Activated T-cell treated with anti-CD3 and anti-CD28 coated beads, Interleukin-2, amount 50 U/mL, for 4 hours (primary cell): ENCODE data around the gene ARFGAP2. TPM values are rescaled to one million over a fixed set of nuclear protein-coding genes. Genes with fewer than 3 reads are reported as not detected.
A peak's percentile ranks its signal among the peaks of the same experiment; 100 is the strongest.

Experiments used
- ATAC-seq, 2 donors: fragments of 200-7000 bp; cut with Tn5 transposase; one replicate each; pipeline ENCODE4 v1.10.0; 2021
- DNase-seq: peaks from one replicate; pipeline ENCODE4 v3.0.0-alpha.2; 2020
- H3K27me3 Mint-ChIP-seq: one replicate; pipeline ENCODE4 v1.8.0; 2021; ENCODE audit warnings: low read depth, mixed read lengths
- H3K36me3 Mint-ChIP-seq: one replicate; pipeline ENCODE4 v1.8.0; 2022; ENCODE audit warnings: mixed read lengths; ENCODE audit not compliant: insufficient read depth
- H3K4me1 Mint-ChIP-seq: one replicate; pipeline ENCODE4 v1.8.0; 2021; ENCODE audit warnings: low read depth, mixed read lengths
- H3K4me3 Mint-ChIP-seq: one replicate; pipeline ENCODE4 v1.8.0; 2021; ENCODE audit warnings: mild to moderate bottlenecking, moderate library complexity, mixed read lengths
- H3K9me3 Mint-ChIP-seq: one replicate; pipeline ENCODE4 v1.8.0; 2021; ENCODE audit warnings: mixed read lengths
- total RNA-seq, 3 donors: library from RNA; stranded (reverse); gene quantifications; one replicate each; pipeline ENCODE4 v1.2.1, GENCODE V29; 2021

Gene ARFGAP2
- total RNA-seq, 3 donors from 2014 or later = 98.5 to 110 (median 104) TPM

GRCh38 chr11:47183031-47183856 is 6.6 kb upstream of the ARFGAP2 start:
- H3K27me3 Mint-ChIP-seq = peaks cover 30% of the 10 kb centered on the region
- no peak for ATAC-seq
- no peak overlapping the region for H3K4me3 Mint-ChIP-seq
- no peaks in the 10 kb centered on the region for H3K36me3 Mint-ChIP-seq
- DNase-seq = no peak
- no peaks in the 10 kb centered on the region for H3K9me3 Mint-ChIP-seq
- peaks cover 8% of the 10 kb centered on the region for H3K4me1 Mint-ChIP-seq

- H3K4me1 Mint-ChIP-seq = peaks cover 15% of the 10 kb centered on the region
- no peak overlapping the region for H3K4me3 Mint-ChIP-seq
- ATAC-seq (no peak), DNase-seq (no peak)
- no peaks in the 10 kb centered on the region for H3K9me3 Mint-ChIP-seq
- H3K36me3 Mint-ChIP-seq = no peaks in the 10 kb centered on the region
- H3K27me3 Mint-ChIP-seq = peaks cover 22% of the 10 kb centered on the region
Measured at GRCh38 chr11:47182380-47182779, 5.7 kb upstream of the ARFGAP2 start.

- DNase-seq = no peak
- Mint-ChIP-seq H3K27me3 (peaks cover 17% of the 10 kb centered on the region), H3K36me3 (no peaks in the 10 kb centered on the region), H3K9me3 (no peaks in the 10 kb centered on the region), H3K4me1 (peaks cover 11% of the 10 kb centered on the region), H3K4me3 (no peak overlapping the region)
- no peak for ATAC-seq
Measured at GRCh38 chr11:47181271-47181670, 4.6 kb upstream of the ARFGAP2 start.

GRCh38 chr11:47180006-47180787 is 3.5 kb upstream of the ARFGAP2 start:
- Mint-ChIP-seq H3K4me1 (peaks cover 20% of the 10 kb centered on the region), H3K27me3 (peaks cover 17% of the 10 kb centered on the region), H3K36me3 (no peaks in the 10 kb centered on the region), H3K4me3 (no peak overlapping the region), H3K9me3 (no peaks in the 10 kb centered on the region)
- ATAC-seq (no peak), DNase-seq (no peak)

- Mint-ChIP-seq H3K36me3 (no peaks in the 10 kb centered on the region), H3K27me3 (peaks cover 13% of the 10 kb centered on the region), H3K9me3 (no peaks in the 10 kb centered on the region), H3K4me1 (peaks cover 20% of the 10 kb centered on the region), H3K4me3 (no peak overlapping the region)
- DNase-seq = peak; percentile 32
- no peak for ATAC-seq
Measured at GRCh38 chr11:47179655-47179991, 2.9 kb upstream of the ARFGAP2 start.

- H3K4me1 Mint-ChIP-seq = peaks cover 20% of the 10 kb centered on the region
- H3K36me3 Mint-ChIP-seq = no peaks in the 10 kb centered on the region
- no peak for DNase-seq
- H3K27me3 Mint-ChIP-seq = peaks cover 7% of the 10 kb centered on the region
- H3K4me3 Mint-ChIP-seq = no peak overlapping the region
- ATAC-seq = no peak
- no peaks in the 10 kb centered on the region for H3K9me3 Mint-ChIP-seq
Measured at GRCh38 chr11:47178737-47179654, 2.3 kb upstream of the ARFGAP2 start.

- Mint-ChIP-seq H3K27me3 (peaks cover under 1% of the 10 kb centered on the region), H3K4me1 (peaks cover 25% of the 10 kb centered on the region)
- ATAC-seq = no peak
Measured at GRCh38 chr11:47178316-47178715, 1.6 kb upstream of the ARFGAP2 start.

GRCh38 chr11:47177846-47178245 is 1.2 kb upstream of the ARFGAP2 start:
- peak overlapping the region; percentile 96 for H3K4me3 Mint-ChIP-seq
- H3K36me3 Mint-ChIP-seq = peaks cover 4% of the 10 kb centered on the region
- DNase-seq (no peak), ATAC-seq (no peak)
- no peaks in the 10 kb centered on the region for H3K27me3 Mint-ChIP-seq
- H3K9me3 Mint-ChIP-seq = no peaks in the 10 kb centered on the region
- H3K4me1 Mint-ChIP-seq = peaks cover 30% of the 10 kb centered on the region

More at GRCh38 chr11:47178316-47178715, 1.6 kb upstream of the ARFGAP2 start:
- no peaks in the 10 kb centered on the region for H3K9me3 Mint-ChIP-seq
- no peak for DNase-seq
- H3K36me3 Mint-ChIP-seq = peaks cover 3% of the 10 kb centered on the region
- no peak overlapping the region for H3K4me3 Mint-ChIP-seq

- peak overlapping the region; percentile 96 for H3K4me3 Mint-ChIP-seq
- H3K9me3 Mint-ChIP-seq = no peaks in the 10 kb centered on the region
- no peaks in the 10 kb centered on the region for H3K27me3 Mint-ChIP-seq
- peaks cover 6% of the 10 kb centered on the region for H3K36me3 Mint-ChIP-seq
- peak; percentile 61 to 64 for ATAC-seq
- peak; percentile 58 for DNase-seq
- H3K4me1 Mint-ChIP-seq = peaks cover 32% of the 10 kb centered on the region
Measured at GRCh38 chr11:47177229-47177845, 658 bp upstream of the ARFGAP2 start.

GRCh38 chr11:47175746-47176327 is 842 bp downstream of the ARFGAP2 start:
- Mint-ChIP-seq H3K36me3 (peaks cover 12% of the 10 kb centered on the region), H3K9me3 (no peaks in the 10 kb centered on the region), H3K4me3 (peak overlapping the region; percentile 96), H3K4me1 (peaks cover 37% of the 10 kb centered on the region), H3K27me3 (no peaks in the 10 kb centered on the region)
- no peak for DNase-seq
- no peak for ATAC-seq

GRCh38 chr11:47172740-47173336 is 3.8 kb downstream of the ARFGAP2 start:
- DNase-seq (no peak), ATAC-seq (no peak)
- Mint-ChIP-seq H3K9me3 (no peaks in the 10 kb centered on the region), H3K4me1 (peaks cover 36% of the 10 kb centered on the region), H3K36me3 (peaks cover 16% of the 10 kb centered on the region), H3K27me3 (no peaks in the 10 kb centered on the region), H3K4me3 (no peak overlapping the region)

- no peaks in the 10 kb centered on the region for H3K9me3 Mint-ChIP-seq
- ATAC-seq (no peak), DNase-seq (no peak)
- peaks cover 20% of the 10 kb centered on the region for H3K36me3 Mint-ChIP-seq
- no peak overlapping the region for H3K4me3 Mint-ChIP-seq
- no peaks in the 10 kb centered on the region for H3K27me3 Mint-ChIP-seq
- peaks cover 28% of the 10 kb centered on the region for H3K4me1 Mint-ChIP-seq
Measured at GRCh38 chr11:47171856-47172255, 4.8 kb downstream of the ARFGAP2 start.
